ENCODE data around the gene ATG4B. TPM values are rescaled to one million over a fixed set of nuclear protein-coding genes. Genes with fewer than 3 reads are reported as not detected.

The ATG4B gene
- total RNA-seq (2022; extraction: Qiagen RNA extraction; ENCODE audit: low read depth): 47.6 to 58.5 TPM (median 52.0 TPM) in 5 replicates

GRCh38 chr2:241637018-241637794, at the start of gene ATG4B, which contains the start of gene THAP4:
Gene ATG4B (plus strand): TSS chr2:241637693. CDS start chr2:241637715, 22 bp downstream.
Gene THAP4 (minus strand): TSS chr2:241637158. CDS start chr2:241637017, 141 bp downstream.

GRCh38 chr2:241686650-241687425, 49.3 kb downstream of the ATG4B start, which contains the start of gene DTYMK:
Gene DTYMK (minus strand): TSS chr2:241686815. CDS start chr2:241686783, 32 bp downstream.

GRCh38 chr2:241701399-241702154, 64.1 kb downstream of the ATG4B start, which contains the start of gene ING5:
Gene ING5 (plus strand): TSS chr2:241702039. CDS start chr2:241702066, 27 bp downstream.

Other genes with a start within 250 kb of the ATG4B start
- 94.9 to 119 TPM (median 107 TPM) in 5 replicates for gene STK25, start 129.1 kb upstream of the ATG4B start, total RNA-seq (2022; extraction: Qiagen RNA extraction; ENCODE audit: low read depth)
- gene BOK, start 78.9 kb upstream of the ATG4B start, total RNA-seq (2022; extraction: Qiagen RNA extraction; ENCODE audit: low read depth): 22.6 to 33.2 TPM (median 30.6 TPM) in 5 replicates
- 66.6 to 90.0 TPM (median 78.8 TPM) in 5 replicates for gene THAP4, start 535 bp upstream of the ATG4B start, total RNA-seq (2022; extraction: Qiagen RNA extraction; ENCODE audit: low read depth)
- gene DTYMK, start 49.1 kb downstream of the ATG4B start, total RNA-seq (2022; extraction: Qiagen RNA extraction; ENCODE audit: low read depth): 124 to 148 TPM (median 137 TPM) in 5 replicates
- gene ING5, start 64.3 kb downstream of the ATG4B start, total RNA-seq (2022; extraction: Qiagen RNA extraction; ENCODE audit: low read depth): 23.4 to 29.2 TPM (median 23.7 TPM) in 5 replicates
- 5.9 to 11.2 TPM (median 9.8 TPM) in 5 replicates for gene D2HGDH, start 96.9 kb downstream of the ATG4B start, total RNA-seq (2022; extraction: Qiagen RNA extraction; ENCODE audit: low read depth)
- gene GAL3ST2, start 139.1 kb downstream of the ATG4B start, total RNA-seq (2022; extraction: Qiagen RNA extraction; ENCODE audit: low read depth): 0.23 to 0.40 TPM (median 0.34 TPM) in 4 of 5 replicates, not detected in the other
- gene NEU4, start 171.5 kb downstream of the ATG4B start, total RNA-seq (2022; extraction: Qiagen RNA extraction; ENCODE audit: low read depth): 0.18 to 0.50 TPM (median 0.26 TPM) in 4 of 5 replicates, not detected in the other
- gene PDCD1, start 221.2 kb downstream of the ATG4B start, total RNA-seq (2022; extraction: Qiagen RNA extraction; ENCODE audit: low read depth): not detected in 5 replicates
- not detected in 5 replicates for gene RTP5, start 232.0 kb downstream of the ATG4B start, total RNA-seq (2022; extraction: Qiagen RNA extraction; ENCODE audit: low read depth)

All from A549 treated with DMSO at 1 μM for 4 hours (cell line).